Suppressor macrophage treated with lipopolysaccharide for 1 hour (primary cell): ENCODE results near the gene NECAB2.

Source experiments
- DNase-seq, 3 donors: peaks; one replicate each; pipeline ENCODE4 v3.0.0-alpha.2; 2020 to 2022

NECAB2 gene

GRCh38 chr16:84045818-84046470, 77.9 kb downstream of the NECAB2 start:
- no peak for DNase-seq

- no peak for DNase-seq
Measured at GRCh38 chr16:84047206-84047605, 79.2 kb downstream of the NECAB2 start.

- DNase-seq: no peak
Measured at GRCh38 chr16:84047626-84048025, 79.6 kb downstream of the NECAB2 start.

DNA sequence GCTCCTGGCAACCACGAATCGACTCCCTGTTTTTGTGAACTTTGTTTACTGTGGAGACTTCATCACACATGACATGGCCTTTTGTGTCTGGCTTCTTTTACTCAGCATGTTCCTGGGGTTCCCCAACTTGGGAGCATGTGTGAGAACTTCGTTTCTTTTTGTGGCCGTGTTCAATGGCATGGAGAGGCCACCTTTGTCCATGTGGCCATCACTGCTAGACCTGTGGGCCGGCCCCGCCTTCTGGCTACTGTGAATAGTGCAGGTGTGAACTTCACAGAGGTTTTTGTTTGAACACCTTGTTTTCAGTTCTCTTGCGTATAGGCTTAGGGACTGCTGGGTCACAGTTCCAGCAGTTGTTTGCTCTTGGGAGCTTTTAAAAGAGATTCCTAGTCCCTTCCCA, 80.2 kb downstream of the NECAB2 start:
- no peak for DNase-seq

DNA sequence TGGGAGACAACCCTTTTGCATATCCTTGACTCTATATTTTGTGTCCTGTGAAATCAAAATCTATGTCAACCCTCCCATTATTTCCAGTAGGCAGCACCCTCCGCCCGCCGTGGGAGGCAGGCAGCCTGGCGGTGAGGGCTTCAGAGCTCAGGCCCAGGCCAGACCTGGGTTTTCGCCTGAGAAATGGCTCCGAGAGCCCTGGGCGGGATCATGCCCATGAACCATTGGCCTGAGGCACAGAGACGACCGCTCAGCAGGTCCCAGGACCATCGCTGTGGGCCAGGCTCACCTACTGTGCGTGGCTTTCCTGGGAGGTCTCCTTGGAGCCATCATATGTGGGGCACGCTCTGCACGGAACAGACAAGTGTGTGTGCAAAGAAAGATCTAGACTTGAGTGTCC, 80.8 kb downstream of the NECAB2 start:
- no peak for DNase-seq

GRCh38 chr16:84049403-84050060, 81.5 kb downstream of the NECAB2 start:
- no peak for DNase-seq

DNA sequence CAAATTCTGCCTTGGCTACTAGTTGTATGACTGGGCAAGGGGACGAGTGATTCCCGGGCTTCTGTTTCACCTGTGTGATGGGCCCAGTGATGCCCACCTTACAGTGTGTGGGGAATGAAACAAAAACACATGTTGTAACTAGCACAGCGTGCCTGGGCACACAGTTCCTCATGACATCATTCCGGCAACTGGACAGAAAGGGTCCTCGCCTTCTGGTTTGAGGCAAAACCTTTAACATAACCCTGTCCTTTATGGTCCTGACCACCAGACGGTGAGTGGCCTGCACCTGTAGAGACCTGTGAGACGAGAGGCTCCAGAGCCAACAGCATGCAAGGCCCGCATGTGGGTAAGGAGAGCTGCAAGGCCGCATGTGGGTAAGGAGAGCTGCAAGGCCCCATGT, 82.3 kb downstream of the NECAB2 start:
- DNase-seq: no peak

GRCh38 chr16:84052071-84052622, 84.1 kb downstream of the NECAB2 start:
- DNase-seq: no peak
